GM19468 (cell line): Measurements from ENCODE around the gene GDF15.

Source experiments
- ATAC-seq: cut with Tn5 transposase; IDR thresholded peaks from one replicate; pipeline ENCODE4 v1.9.1; 2021; ENCODE audit warnings: mild to moderate bottlenecking, moderate library complexity, moderate number of reproducible peaks; ENCODE audit not compliant: unreplicated experiment; ENCODE audit errors: extremely low read depth

Gene GDF15

GRCh38 chr19:18428173-18428786 is 42.3 kb downstream of the GDF15 start:
- no peak for ATAC-seq

DNA sequence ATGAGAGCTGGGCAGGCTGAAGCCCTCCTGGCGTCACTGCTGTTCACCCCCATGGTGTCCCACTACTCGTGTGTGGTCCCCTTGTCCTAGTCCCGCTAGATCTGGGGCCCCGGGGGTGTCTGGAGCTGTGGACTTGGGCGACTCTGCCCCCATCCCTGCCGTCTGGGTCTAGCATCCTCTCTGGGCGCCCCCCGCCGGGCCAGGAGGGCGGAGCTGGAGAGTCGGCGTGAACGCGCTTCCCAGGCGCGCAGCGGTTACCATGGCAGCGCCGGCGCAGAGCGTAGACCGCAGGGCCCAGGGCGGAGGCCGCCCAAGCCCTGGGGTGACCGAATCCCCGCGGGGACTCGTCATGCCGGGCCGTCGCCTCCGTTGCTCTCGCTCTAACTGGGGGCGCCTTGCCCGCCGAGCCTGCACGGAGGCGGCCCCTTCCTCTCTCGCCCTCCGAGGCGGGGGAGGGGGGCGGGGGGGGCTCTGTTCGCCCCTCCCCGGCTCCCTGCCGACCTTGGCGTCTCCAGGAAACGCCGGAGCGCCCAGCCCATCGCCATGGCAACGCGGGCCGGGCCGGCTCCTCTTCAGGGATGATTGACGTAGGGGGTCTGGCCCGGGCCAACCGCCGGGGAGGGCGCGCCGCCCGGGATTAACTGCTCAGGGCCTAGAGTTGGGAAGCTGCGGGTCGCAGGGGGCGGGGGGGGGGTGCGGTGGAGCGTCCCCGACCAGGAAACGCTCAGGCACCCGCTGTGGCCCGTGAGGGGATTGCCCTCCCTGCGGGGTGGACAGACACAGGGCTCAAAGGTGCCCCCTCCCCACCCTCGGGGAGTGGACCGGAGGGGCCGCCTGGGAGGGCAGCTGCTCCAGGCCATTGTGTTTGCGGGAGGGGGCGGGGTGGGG is 43.1 kb downstream of the GDF15 start:
- ATAC-seq: peak; percentile 36

DNA sequence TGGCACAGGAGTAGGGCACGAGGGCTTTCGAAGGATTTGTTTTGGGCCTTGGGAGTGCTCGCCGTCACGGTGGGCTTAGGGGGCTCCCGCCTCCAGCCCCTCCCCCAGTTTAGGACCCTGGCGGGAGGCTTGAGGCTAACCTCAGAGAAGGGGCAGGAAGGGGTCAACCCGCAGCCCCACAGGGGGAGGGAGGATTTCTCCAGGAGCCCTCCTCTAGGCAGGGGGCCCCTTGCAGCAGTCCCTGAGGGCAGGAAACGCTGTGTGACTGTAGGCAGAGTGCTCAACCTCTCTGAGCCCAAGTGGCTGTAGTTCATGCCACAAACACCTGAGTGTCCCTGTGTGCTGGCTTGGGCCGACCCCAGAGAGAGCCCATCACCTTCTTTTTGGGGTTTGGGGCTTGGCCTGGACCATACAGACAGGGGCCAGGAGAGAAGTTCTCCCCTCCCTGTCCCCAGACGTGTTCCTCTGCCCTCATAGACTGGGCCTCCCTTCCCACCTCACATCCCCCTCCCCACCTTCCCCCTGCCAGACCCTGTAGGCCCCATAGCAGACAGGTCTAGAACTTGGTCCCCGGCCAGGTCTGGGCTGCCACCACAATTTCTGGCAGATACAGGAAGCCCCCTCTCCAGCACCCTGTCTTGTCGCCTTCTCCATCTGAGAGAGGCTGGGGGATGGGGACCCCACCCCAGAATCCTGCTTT is 43.9 kb downstream of the GDF15 start:
- ATAC-seq: no peak

- ATAC-seq: no peak
These were observed 44.6 kb downstream of the GDF15 start for GRCh38 chr19:18430417-18431144.

GRCh38 chr19:18431351-18432197 is 45.6 kb downstream of the GDF15 start:
- ATAC-seq: no peak

GRCh38 chr19:18432275-18433014 is 46.5 kb downstream of the GDF15 start:
- no peak for ATAC-seq

DNA sequence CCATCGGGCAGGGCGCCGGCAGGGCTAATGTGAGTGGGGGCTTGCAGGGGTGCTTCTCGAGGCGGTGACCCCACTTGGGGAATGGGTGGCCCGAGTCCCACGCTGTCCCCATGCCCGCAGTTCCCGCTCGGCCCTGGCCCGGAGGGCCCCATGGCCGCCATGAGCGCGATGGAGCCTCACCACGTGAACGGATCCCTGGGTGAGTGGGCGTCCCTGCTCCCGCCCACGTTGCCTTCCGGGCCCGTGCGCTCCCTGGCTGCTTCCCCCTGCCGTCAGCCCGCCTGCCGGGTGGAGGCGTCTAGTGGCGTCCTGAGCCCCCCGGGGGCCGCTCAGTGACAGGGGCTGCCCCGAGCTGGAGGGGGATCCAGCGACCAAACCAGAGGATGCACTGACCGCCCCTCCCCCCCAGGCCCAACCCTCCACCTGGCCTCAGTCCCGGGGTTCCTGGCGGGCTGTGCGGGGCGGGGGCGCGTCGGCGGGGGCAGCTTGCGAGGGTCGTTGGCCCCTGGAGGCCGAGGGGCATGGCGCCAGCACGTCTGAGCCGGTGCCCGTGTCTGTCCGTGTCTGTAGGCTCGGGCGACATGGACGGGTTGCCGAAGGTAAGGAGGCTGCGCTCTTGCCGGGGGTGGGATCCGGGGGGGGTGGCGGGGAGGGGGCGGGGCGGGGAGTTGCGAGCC is 47.2 kb downstream of the GDF15 start:
- no peak for ATAC-seq

DNA sequence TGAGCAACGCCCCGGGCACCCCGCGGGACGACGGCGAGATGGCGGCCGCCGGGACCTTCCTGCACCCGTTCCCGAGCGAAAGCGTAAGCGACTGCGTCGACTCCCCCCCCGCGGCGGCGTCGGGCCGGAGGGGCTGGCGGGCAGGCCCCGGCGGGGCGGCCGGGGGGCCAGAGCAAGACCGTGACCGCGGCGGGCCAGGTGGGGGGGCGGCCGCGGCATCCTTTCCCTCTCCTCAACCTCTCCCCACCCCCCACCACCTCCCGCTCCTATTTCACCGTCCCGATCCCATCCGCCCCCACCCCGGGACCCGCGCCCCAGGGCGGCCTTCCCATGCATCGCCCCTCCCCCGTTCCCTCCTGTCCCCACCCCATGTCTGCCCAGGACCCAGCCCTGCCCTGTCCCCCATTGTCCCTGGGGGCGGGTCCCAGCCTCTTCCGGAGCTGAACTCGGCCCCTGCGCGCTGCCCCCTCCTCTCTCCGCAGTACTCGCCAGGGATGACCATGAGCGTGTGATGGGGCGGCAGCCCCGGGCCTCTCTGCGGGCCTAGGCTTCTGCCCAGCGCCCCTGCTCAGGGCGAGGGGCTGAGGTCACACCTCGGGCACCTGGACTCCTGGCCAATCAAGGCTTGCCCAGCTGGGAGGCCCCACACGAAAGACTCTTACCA is 47.9 kb downstream of the GDF15 start:
- no peak for ATAC-seq

GRCh38 chr19:18434411-18435175 is 48.6 kb downstream of the GDF15 start:
- no peak for ATAC-seq

DNA sequence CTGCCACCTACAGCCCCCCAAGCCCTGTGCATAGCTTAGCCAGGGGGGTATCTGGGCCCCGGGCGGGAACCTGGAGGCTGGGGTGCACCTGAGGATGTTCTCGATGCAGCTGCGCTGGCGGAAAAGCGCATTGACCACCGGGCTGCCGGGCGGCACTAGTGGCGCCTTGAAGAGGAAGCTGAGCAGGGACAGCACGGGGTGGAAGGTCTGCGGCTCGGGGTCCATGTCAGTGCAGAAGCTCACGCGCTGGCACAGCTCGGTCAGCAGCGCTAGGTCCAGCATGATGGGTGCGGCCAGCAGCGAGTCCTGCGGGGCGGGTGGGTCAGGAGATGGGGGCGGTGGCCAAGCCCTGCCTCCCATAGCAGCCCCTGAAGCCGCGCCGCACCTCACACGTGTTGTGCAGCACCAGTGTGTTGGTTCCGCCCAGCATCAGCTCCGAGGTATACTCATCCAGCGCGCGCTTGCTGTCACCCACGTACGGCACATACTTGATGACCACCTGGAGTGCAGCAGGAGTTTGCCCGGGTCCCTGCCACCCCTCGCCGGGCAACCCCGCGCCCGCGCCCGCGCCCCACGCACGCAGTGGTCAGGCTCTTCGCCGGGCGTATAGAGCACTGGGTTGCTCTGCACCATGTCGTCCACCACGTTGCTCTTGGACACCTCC is 49.4 kb downstream of the GDF15 start:
- ATAC-seq: no peak

GRCh38 chr19:18435842-18436670 is 50.1 kb downstream of the GDF15 start:
- no peak for ATAC-seq

DNA sequence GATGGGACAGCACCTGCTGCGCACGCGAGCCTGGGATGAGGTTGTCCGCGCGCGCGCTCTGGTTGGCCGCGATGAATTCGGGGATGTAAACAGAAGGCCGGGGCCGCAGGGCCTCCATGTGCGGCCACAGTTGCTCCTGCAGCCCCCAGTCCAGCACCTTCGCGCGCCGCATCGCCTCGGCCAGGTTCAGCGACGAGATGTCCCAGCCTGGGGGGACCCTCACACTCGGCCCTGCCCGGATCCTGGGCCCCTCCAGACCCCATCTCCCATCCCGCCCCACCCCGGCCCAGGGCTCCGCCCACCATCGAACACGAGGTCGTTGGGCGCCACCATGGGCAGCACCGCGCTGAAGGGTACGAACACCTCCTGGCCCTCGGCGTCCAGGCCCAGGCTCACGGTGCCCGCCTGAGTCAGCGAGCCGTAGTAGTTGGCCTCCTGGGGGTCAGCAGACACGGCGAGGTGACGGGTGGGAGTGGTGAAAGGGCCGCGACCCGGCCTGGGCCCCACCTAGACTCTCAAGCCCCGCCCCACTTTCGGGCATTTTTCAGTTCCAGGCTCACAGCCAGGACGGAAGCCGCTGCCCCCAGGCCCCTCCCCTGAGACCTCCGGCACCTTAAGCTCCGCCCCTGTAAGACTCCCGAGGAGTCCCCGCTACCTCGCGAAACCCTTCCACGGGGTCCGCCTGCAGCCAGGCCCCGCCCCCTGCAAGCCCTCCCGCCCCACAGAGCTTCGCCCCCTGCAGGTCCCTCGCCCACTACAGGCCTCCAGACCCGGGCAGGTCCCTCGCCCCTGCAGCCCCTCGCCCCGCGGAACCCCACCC is 50.9 kb downstream of the GDF15 start:
- ATAC-seq: no peak

- no peak for ATAC-seq
These were observed 51.8 kb downstream of the GDF15 start, which contains the start of gene ISYNA1 for GRCh38 chr19:18437491-18438330. Gene ISYNA1, minus strand, starts transcription at chr19:18438133. Its CDS starts 154 bp downstream, at chr19:18437979.
